G401.6 (cell line): ENCODE measurements around the gene KDM8.

ENCODE experiments used
- FAIRE-seq: peaks from 2 replicates; lab custom pipeline; 2012; peaks lifted over from hg19 to GRCh38; lab: Jason Lieb, UNC

Gene KDM8

DNA sequence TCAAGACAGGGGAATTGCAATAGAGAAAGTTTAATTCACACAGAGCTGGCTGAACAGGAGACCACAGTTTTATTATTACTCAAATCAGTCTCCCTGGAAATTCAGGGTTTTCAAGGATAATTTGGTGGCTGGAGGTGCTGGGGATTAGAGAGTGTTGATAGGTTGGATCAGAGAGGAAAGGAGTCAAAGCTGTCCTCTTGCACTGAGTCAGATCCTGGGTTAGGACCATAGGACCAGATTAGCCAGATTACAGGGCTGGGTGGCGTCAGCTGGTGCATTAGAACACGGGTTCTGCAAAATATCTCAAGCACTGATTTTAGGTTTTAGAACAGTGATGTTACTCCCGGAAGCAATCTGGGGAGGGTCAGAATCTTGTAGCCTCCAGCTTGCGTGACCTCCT lies 67.0 kb downstream of the KDM8 start:
- FAIRE-seq = no peak
